ENCODE results near the gene CCDC85B.

CCDC85B gene

DNA sequence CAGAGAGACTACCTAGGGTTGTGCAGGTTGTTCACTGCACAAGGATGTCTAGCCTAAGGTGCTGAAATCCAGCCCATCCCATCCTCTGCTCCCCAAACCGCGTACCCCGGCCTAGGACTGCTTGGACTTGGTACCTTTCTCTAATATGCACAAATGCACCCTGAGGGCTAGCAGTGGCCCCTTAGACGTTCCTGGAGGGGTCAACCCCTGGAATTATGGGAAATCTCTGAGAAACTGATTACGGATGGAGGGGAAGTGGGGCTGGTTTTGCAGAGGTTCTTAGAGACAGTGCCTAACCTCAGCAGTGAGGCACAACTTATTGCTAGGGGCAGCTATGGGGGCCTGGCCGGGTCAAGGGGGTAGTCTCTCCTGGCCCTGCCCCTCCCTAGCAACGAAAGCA, 25.9 kb downstream of the CCDC85B start:
- H3K9me3 ChIP-seq (ENCODE audit: control extremely low read depth in 1 of 5, control insufficient read depth in 4 of 5, insufficient read depth in 2 of 5, low read depth in 1 of 5, low read length in 4 of 5), result no peaks in the 10 kb centered on the region
- ChIA-PET CTCF (interaction anchor here (1.2 to 2.4 kb wide), 6 partner anchors 13 to 50 kb away, joined by 3 to 9 read pairs (median 6); partner anchors contain the start of gene CCDC85B), POLR2A (interaction anchor here (1.0 to 1.9 kb wide), 3 partner anchors 18 to 23 kb away, joined by 4 to 5 read pairs (median 5); no protein-coding TSS in a partner anchor)
- H3K27ac ChIP-seq (ENCODE audit: insufficient read depth in 1 of 2, low read depth in 1 of 2, low read length in 2 of 2, poor library complexity in 1 of 2, severe bottlenecking in 2 of 2), result no peak overlapping the region
- no peak for DNase-seq
- peaks cover 0 to 14% (median 5%) of the 10 kb centered on the region in 4 experiments for H3K36me3 ChIP-seq (ENCODE audit: control insufficient read depth in 4 of 4, insufficient read depth in 4 of 4, low read length in 3 of 4)
- H3K4me1 ChIP-seq (ENCODE audit: control extremely low read depth in 1 of 4, control insufficient read depth in 4 of 4, insufficient read depth in 4 of 4, low read length in 3 of 4), result peaks cover 0 to 60% (median 53%) of the 10 kb centered on the region in 4 experiments
- WGBS (ENCODE audit: insufficient coverage), result 29% methylated on average over 1 of the region's 7 CpGs
- peak overlapping the region in 2 of 7 experiments; percentile 6 to 47 for H3K4me3 ChIP-seq (ENCODE audit: control insufficient read depth in 1 of 7, extremely low read depth in 1 of 7, insufficient read depth in 4 of 7, low read depth in 2 of 7, low read length in 6 of 7)
- H3K27me3 ChIP-seq (replicated peaks in 2 of 5; ENCODE audit: control insufficient read depth in 4 of 5, insufficient read depth in 5 of 5, low read length in 4 of 5), result no peaks in the 10 kb centered on the region

DNA sequence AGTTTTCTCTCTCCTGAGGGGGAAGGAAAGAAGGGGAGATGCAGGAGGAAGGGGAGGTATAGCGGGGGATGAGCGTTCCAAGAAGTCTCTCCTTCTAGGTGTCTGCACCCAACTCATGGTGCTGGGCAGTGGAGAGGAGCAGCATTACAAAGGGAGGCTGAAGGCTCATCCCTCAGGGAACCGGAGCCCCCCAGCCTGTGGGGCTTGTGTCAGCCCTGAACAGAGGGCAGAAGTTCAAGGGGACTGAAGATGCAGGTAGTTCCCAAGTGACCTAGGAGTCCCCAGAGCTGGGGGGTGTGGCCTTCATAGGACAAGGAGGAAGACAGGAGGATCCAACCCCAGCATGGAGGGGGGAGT, 26.6 kb downstream of the CCDC85B start:
- 96% methylated on average over 3 of the region's 3 CpGs for WGBS (ENCODE audit: insufficient coverage)
- Histone ChIP-seq H3K9me3 (ENCODE audit: control extremely low read depth in 1 of 5, control insufficient read depth in 4 of 5, insufficient read depth in 2 of 5, low read depth in 1 of 5, low read length in 4 of 5) (no peaks in the 10 kb centered on the region), H3K4me1 (ENCODE audit: control extremely low read depth in 1 of 4, control insufficient read depth in 4 of 4, insufficient read depth in 4 of 4, low read length in 3 of 4) (peaks cover 0 to 57% (median 48%) of the 10 kb centered on the region in 4 experiments), H3K4me3 (ENCODE audit: control insufficient read depth in 1 of 7, extremely low read depth in 1 of 7, insufficient read depth in 4 of 7, low read depth in 2 of 7, low read length in 6 of 7) (peak overlapping the region in 2 of 7 experiments; percentile 95 to 97), H3K27me3 (replicated peaks in 2 of 5; ENCODE audit: control insufficient read depth in 4 of 5, insufficient read depth in 5 of 5, low read length in 4 of 5) (no peaks in the 10 kb centered on the region), H3K27ac (ENCODE audit: insufficient read depth in 1 of 2, low read depth in 1 of 2, low read length in 2 of 2, poor library complexity in 1 of 2, severe bottlenecking in 2 of 2) (no peak overlapping the region), H3K36me3 (ENCODE audit: control insufficient read depth in 4 of 4, insufficient read depth in 4 of 4, low read length in 3 of 4) (peaks cover 0 to 17% (median 8%) of the 10 kb centered on the region in 4 experiments)
- CTCF ChIA-PET, result interaction anchor here (1.2 to 1.9 kb wide), 6 partner anchors 16 to 59 kb away, joined by 3 to 11 read pairs (median 5); partner anchors contain the start of genes CCDC85B, FIBP and FOSL1
- POLR2A ChIA-PET, result interaction anchor here (0.6 to 2.7 kb wide), 4 partner anchors 18 to 49 kb away, joined by 3 to 8 read pairs (median 5); partner anchors contain the start of gene CCDC85B
- DNase-seq, result no peak

DNA sequence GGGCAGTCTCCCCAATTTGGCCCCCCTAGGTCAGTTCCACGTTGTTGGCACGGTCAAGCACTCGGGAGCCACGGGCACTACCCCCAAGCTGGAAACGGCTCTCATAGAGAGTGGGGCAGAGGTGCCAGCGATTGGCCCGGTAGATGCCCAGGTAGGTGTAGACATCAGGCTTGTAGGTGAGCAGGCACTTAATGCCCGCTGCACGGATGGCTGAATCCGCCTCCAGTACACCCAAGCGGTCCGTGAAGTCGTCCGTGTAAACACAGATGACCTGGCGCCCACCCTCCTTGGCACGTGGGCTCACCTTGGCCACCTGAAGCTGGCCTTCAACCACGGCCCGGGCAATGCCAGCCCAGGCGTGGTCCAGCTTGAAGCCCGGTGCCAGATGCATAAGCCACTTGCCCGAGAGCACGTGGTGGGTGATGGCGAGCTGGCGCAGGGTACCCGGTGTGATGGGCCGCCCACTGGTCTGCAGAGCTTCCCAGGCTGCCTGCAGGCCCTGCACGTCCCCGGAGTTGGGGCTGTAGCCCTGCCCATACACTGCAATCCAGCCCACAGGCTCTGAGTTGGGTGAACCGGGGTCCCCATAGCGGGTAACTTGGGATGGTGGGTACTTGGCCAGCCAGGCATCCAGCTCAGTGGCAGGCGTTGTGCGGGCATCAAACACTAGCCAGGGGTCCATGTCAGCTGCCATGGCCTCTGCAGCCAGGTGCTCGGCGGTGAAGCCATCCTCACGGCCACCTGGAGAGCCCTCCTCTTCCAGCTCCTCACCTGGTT, 27.1 kb downstream of the CCDC85B start:
- H3K36me3 ChIP-seq (ENCODE audit: control insufficient read depth in 4 of 4, insufficient read depth in 4 of 4, low read length in 3 of 4), result peaks cover 2 to 23% (median 13%) of the 10 kb centered on the region in 4 experiments
- POLR2A ChIA-PET, result interaction anchor here (0.6 to 2.7 kb wide), 4 partner anchors 17 to 49 kb away, joined by 3 to 8 read pairs (median 6); partner anchors contain the start of genes CCDC85B and FOSL1

DNA sequence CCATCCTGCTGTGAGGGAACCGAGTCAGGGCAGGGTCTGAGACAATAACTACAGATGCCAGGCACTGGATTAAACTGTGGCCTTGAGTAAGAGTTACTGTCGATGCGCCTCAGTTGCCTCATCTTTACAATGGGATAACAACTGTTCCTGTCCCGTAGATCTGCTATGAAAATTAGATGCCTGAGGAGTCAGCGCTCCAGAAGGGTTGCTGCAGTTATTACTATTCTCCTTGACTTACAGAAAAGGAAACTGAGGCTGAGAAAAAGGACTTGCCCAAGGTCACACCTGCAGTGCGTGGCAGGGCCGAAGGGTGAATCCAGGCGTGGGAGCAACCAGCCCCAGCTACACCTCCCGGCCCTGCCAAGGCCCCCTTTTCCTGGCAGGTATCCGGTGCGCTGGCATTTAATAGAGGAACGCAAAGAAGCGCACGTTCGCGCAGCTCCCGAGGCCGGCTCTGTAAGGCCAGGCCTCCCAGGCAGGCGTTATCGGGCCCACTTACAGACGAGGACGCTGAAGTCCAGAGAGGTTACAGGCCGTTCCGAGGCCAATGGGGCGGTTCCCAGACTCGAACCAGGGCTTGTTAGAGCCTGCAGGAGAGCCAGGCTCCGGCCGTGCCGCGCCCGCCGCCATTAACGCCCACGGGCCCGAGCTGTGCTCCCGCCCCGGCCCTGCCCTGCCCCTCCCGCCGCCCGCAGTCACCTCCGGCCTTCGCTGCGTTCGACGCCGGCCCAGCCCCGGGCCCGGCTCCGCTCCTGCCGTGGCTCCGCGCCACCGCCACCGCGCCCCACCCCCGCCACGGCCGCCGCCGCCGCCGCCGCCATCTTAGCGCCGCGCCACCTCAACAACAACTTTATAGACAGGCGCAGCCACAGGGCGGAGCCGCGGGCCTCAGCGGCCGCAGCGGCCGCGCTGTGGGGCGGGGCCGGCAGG, 28.0 kb downstream of the CCDC85B start, which contains the start of gene C11orf68:
Gene C11orf68, minus strand, starts transcription at position 852 of the 930 bp plus-strand sequence. Its CDS starts 31 bp downstream, at position 821.
- no peak for DNase-seq
- Histone ChIP-seq H3K27me3 (replicated peaks in 2 of 5; ENCODE audit: control insufficient read depth in 4 of 5, insufficient read depth in 5 of 5, low read length in 4 of 5) (no peaks in the 10 kb centered on the region), H3K9me3 (ENCODE audit: control extremely low read depth in 1 of 5, control insufficient read depth in 4 of 5, insufficient read depth in 2 of 5, low read depth in 1 of 5, low read length in 4 of 5) (no peaks in the 10 kb centered on the region), H3K4me1 (ENCODE audit: control extremely low read depth in 1 of 4, control insufficient read depth in 4 of 4, insufficient read depth in 4 of 4, low read length in 3 of 4) (peaks cover 0 to 62% (median 48%) of the 10 kb centered on the region in 4 experiments), H3K27ac (ENCODE audit: insufficient read depth in 1 of 2, low read depth in 1 of 2, low read length in 2 of 2, poor library complexity in 1 of 2, severe bottlenecking in 2 of 2) (peak within 1 kb of the TSS; percentile 85 to 95), H3K36me3 (ENCODE audit: control insufficient read depth in 4 of 4, insufficient read depth in 4 of 4, low read length in 3 of 4) (peaks cover 5 to 32% (median 18%) of the 10 kb centered on the region in 4 experiments), H3K4me3 (ENCODE audit: control insufficient read depth in 1 of 7, extremely low read depth in 1 of 7, insufficient read depth in 4 of 7, low read depth in 2 of 7, low read length in 6 of 7) (peak within 1 kb of the TSS; percentile 71 to 99 (median 97))
- POLR2A ChIA-PET, result interaction anchor here (1.2 to 2.7 kb wide), 3 partner anchors 18 to 28 kb away, joined by 5 to 8 read pairs (median 6); partner anchors contain the start of genes CCDC85B and FOSL1
- WGBS (ENCODE audit: insufficient coverage), result 6% methylated on average over 59 of the region's 77 CpGs
- CTCF ChIA-PET, result interaction anchor here (0.9 to 1.9 kb wide), 8 partner anchors 10 to 60 kb away, joined by 3 to 11 read pairs (median 4); partner anchors contain the start of genes CCDC85B, FIBP and FOSL1

More for the DNA sequence above, 27.1 kb downstream of the CCDC85B start:
- no peak for DNase-seq
- Histone ChIP-seq H3K4me1 (ENCODE audit: control extremely low read depth in 1 of 4, control insufficient read depth in 4 of 4, insufficient read depth in 4 of 4, low read length in 3 of 4) (peaks cover 0 to 61% (median 48%) of the 10 kb centered on the region in 4 experiments), H3K27ac (ENCODE audit: insufficient read depth in 1 of 2, low read depth in 1 of 2, low read length in 2 of 2, poor library complexity in 1 of 2, severe bottlenecking in 2 of 2) (peak overlapping the region; percentile 85 to 95), H3K9me3 (ENCODE audit: control extremely low read depth in 1 of 5, control insufficient read depth in 4 of 5, insufficient read depth in 2 of 5, low read depth in 1 of 5, low read length in 4 of 5) (no peaks in the 10 kb centered on the region), H3K4me3 (ENCODE audit: control insufficient read depth in 1 of 7, extremely low read depth in 1 of 7, insufficient read depth in 4 of 7, low read depth in 2 of 7, low read length in 6 of 7) (peak overlapping the region; percentile 71 to 99 (median 97)), H3K27me3 (replicated peaks in 2 of 5; ENCODE audit: control insufficient read depth in 4 of 5, insufficient read depth in 5 of 5, low read length in 4 of 5) (no peaks in the 10 kb centered on the region)
- CTCF ChIA-PET, result interaction anchor here (0.9 to 1.9 kb wide), 7 partner anchors 11 to 59 kb away, joined by 3 to 11 read pairs (median 4); partner anchors contain the start of genes CCDC85B, FIBP and FOSL1
- WGBS (ENCODE audit: insufficient coverage), result 97% methylated on average over 27 of the region's 35 CpGs

DNA sequence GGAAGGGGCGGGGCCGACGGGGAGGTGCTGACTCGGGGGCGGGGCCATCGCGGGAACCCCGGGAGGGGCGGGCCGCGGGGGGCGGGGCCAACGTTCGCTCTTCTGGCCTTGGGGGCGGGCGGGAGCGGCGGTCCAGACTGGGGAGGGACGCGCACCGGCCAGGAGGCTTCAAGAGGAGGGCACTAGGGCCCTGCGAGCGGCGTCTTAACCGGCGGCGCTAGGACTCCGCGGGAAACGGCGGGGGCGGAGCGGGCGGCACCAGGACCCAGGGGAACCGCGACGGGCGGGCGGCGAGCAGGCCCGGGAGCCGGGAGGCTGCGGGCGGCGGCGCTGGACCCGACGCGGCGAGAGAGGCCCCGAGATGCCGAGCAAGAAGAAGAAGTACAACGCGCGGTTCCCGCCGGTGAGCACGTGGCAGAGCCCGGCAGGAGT, 28.7 kb downstream of the CCDC85B start, which contains the start of gene DRAP1:
Gene DRAP1, plus strand, starts transcription at position 286 of the 432 bp plus-strand sequence. Its CDS starts 76 bp downstream, at position 362.
- peak within 1 kb of the TSS; percentile 85 to 95 for H3K27ac ChIP-seq (ENCODE audit: insufficient read depth in 1 of 2, low read depth in 1 of 2, low read length in 2 of 2, poor library complexity in 1 of 2, severe bottlenecking in 2 of 2)
- ChIA-PET POLR2A (interaction anchor here (1.0 to 2.7 kb wide), 3 partner anchors 9 to 26 kb away, joined by 4 to 8 read pairs (median 6); partner anchors contain the start of gene FOSL1), CTCF (interaction anchor here (0.6 to 1.9 kb wide), 7 partner anchors 13 to 60 kb away, joined by 3 to 11 read pairs (median 3); partner anchors contain the start of genes CCDC85B, FIBP and FOSL1)
- peaks cover 0 to 62% (median 48%) of the 10 kb centered on the region in 4 experiments for H3K4me1 ChIP-seq (ENCODE audit: control extremely low read depth in 1 of 4, control insufficient read depth in 4 of 4, insufficient read depth in 4 of 4, low read length in 3 of 4)
- H3K36me3 ChIP-seq (ENCODE audit: control insufficient read depth in 4 of 4, insufficient read depth in 4 of 4, low read length in 3 of 4), result peaks cover 5 to 33% (median 18%) of the 10 kb centered on the region in 4 experiments
- WGBS (ENCODE audit: insufficient coverage), result 0% methylated on average over 58 of the region's 59 CpGs
- peak; percentile 98 to 100 (median 99) for DNase-seq
- H3K4me3 ChIP-seq (ENCODE audit: control insufficient read depth in 1 of 7, extremely low read depth in 1 of 7, insufficient read depth in 4 of 7, low read depth in 2 of 7, low read length in 6 of 7), result peak within 1 kb of the TSS; percentile 71 to 99 (median 97)
- no peaks in the 10 kb centered on the region for H3K27me3 ChIP-seq (replicated peaks in 2 of 5; ENCODE audit: control insufficient read depth in 4 of 5, insufficient read depth in 5 of 5, low read length in 4 of 5)
- no peaks in the 10 kb centered on the region for H3K9me3 ChIP-seq (ENCODE audit: control extremely low read depth in 1 of 5, control insufficient read depth in 4 of 5, insufficient read depth in 2 of 5, low read depth in 1 of 5, low read length in 4 of 5)
